ENCODE measurements around the gene EIF4EBP2.
A peak's percentile ranks its signal among the peaks of the same experiment; 100 is the strongest.

EIF4EBP2 gene

DNA sequence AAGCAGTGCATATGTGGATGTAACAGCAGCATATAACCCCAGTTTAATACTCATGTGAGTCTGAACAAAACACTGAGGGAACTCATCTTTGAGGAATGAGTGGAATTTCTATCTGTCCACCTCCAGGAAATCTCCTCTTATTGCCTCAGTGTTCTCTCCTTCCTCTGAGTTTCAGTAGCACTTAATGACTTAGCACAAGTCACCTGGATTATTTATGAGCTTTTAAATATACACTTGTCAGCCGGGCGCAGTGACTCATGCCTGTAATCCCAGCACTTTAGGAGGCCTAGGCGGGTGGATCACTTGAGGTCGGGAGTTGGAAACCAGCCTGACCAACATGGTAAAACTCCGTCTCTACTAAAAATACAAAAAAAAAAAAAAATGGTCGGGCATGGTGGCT is 25.8 kb upstream of the EIF4EBP2 start:
- DNase-seq (ENCODE audit: low read depth), result peak; percentile 99

DNA sequence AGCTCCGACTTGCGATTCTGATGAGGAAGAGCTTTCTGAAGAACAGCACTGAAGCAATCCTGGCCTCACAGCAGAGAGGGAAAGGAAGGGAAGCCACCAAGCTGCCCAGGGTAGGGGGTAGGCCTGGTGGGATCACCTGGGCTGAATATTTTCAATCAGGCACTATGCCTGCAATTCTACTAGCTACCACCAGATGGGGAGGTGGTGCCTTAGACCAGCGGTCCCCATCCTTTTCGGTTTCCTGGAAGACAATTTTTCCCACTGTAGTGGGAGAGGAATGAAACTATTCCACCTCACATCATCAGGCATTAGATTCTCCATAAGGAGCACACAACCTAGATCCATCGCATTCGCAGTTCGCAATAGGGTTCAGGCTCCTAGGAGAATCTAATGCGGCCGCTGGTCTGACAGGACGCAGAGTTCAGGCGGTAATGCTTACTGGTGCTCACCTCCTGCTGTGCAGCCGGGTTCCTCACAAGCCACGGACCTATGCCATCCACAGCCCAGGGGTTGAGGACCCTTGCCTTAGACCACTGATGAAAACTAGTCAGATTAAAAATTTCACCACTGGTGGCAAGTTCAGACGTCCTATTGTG is 24.3 kb upstream of the EIF4EBP2 start:
- peak; percentile 23 for DNase-seq (ENCODE audit: low read depth)

DNA sequence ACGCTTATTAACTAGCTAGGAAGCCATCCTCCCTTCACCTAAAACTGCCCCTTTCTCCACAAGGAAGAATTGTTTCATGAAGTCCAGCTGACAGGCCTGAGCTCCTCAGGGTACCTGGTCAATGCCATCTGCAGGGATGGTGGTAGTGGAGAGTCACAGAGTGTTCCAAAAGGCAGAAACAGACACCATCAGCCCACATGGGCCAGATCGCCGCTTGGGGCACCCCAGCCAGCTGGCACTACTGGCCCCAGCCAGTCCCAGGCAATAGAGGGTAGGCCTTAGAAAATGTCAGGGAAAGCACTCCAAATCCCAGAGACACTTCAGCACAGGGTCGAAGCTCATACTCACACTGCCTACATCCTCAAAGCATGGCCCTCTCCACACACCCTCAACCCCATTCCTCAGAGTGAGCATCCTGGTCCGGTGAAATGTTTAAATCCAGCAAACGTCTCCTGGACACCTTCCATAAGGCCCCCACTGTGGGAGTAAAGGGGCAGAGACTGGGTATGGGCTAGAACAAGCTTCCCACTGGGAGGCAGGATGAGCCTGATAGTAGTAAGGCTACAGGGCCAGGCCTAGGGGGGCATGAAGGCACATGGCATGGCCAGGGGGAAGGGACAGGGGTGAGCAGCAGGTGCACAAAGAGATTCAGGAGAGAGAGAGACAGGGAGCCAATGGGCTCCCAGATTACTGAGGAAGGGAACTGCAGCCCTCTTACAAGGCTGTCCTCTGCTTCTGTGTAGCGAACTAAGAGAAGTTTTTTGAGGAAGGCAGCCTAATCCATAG is 23.4 kb upstream of the EIF4EBP2 start:
- no peak for DNase-seq (ENCODE audit: low read depth)

DNA sequence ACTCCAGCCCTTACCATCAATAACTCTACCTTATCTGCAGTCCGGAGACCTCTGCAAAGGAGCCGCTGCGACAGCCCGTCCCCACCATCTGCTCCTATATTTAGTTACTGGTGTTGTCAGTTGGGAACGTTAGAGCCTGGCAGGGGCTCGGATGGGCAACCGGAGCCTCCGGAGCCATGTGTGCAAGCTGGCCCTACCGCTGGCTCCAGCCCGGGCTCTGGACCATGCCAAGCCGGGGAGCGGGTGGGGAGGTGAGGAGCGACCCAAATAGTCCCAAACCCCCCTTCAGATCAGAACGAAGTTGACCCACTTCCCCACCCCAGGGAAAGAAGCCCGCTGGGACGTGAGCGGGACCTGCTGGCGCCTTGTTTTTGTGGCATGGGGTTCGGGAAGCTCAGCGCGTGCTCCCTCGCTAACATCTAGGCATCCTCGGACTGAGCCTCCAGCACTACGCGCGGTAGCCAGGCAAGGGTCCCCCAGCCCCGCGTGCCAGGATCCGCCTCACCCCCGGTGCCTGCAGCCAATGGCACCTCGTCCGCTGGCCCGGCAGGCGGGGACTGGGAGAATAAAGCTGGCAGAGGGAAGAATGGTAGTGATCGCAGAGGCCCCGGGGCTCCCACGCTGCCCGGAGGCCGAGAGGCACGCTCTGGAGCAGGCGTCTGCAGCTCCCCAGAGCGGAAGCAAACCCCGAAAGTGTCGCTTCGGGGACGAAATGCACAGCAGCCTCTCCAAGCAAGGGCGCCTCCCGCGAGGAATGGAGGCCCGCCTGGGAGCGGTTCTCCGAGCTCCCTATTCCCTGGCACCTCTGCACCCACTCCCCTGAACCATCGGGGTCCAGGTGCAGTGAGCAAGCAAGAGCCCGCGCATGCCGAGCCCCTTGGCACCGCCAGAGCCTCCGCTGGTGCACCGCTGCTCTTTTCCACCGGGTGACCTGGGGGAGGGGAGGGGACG is 22.2 kb upstream of the EIF4EBP2 start:
- no peak for DNase-seq (ENCODE audit: low read depth)

DNA sequence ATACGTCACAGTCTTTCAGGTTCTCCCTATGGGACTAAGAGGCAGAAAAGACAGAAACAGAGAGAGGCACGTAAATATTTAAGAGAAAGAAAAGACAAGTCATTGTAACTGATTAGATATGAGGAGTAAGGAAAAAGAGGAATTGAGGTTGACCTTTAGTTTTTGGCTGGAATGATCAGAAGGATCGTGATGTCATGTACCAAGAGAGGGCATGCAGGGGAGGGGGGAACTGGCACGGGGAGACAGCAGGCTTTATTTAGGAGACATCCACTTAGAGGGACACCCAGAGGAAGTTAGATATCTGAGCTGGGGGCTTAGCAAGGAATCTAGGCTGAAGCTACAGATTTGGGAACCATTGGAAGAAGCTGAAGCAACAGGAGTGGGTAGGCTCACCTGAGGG is 12.3 kb upstream of the EIF4EBP2 start:
- DNase-seq (ENCODE audit: low read depth), result no peak

DNA sequence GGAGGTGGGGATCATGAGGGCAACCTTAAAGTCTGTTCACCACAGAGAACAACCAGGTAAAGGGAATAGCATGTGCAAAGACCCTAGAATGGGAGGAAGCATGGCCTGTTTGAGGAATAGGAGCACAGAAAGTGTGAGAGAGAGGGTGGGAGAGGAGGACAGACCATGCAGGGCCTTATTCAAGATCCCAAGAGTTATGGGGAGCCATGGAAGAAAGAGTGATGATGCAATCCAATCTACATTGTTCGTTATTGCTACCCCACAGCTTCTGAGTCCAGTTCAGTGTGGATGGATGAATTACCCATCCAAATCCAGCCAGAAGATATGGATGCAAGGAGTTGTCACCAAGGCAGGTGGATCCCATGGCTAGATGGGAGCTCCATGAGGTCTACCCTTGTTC is 7.8 kb upstream of the EIF4EBP2 start:
- DNase-seq (ENCODE audit: low read depth), result no peak

DNA sequence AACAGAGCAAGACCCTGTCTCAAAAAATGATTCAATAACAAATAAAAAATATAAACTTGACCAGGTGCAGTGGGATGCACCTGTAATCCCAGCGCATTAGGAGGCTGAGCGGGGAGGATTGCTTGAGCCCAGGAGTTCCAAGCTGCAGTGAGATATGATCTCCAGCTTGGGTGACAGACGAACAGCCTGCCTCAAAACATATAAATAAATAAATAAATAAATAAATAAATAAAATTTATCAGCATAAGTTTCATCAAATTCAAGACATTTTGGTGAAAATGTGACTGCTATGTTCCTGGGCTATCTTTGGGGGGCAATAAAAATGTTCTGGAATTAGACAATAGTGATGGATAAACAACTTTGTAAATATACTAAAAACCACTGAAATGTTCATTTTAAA is 4.8 kb upstream of the EIF4EBP2 start:
- no peak for DNase-seq (ENCODE audit: low read depth)

DNA sequence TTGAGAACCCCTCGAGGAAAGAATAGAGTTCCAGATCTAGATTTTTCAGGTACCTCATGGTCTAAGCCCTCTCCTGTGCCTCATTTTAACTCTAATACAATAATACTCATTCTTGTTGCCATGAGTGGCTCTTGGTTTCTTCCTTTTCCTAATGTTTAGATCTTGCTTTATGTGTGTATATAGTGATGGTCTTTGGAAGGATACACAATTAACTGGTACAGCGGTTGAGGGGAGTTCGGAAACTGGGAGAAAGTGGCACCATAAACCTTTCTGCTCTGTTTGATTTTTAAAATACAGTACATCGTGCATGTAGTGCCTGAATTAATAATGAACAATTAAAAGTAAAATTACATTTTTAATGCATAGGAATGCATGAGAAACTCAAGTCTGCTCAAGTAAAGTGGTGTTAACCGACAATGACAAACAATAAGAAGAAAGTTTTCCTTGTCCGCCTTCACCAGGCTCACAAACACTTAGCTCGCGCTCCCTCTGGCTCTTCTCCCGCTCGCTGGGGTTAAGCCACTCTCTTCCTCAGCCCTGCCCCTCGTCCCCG is 386 bp upstream of the EIF4EBP2 start:
- DNase-seq (ENCODE audit: low read depth), result no peak

DNA sequence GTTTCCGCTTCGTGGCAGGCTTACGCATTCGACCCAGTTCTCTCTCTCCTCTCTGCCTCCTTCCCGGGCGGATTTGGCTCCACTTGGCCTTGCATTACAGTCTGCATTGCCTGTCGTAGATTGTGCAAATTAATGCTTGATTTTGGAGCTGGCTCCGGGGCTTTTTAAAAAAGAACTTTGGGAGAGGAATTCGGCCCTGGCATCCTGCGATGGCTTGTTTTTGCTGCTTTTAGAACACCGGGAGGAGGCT is 767 bp downstream of the EIF4EBP2 start:
- DNase-seq (ENCODE audit: low read depth), result no peak

DNA sequence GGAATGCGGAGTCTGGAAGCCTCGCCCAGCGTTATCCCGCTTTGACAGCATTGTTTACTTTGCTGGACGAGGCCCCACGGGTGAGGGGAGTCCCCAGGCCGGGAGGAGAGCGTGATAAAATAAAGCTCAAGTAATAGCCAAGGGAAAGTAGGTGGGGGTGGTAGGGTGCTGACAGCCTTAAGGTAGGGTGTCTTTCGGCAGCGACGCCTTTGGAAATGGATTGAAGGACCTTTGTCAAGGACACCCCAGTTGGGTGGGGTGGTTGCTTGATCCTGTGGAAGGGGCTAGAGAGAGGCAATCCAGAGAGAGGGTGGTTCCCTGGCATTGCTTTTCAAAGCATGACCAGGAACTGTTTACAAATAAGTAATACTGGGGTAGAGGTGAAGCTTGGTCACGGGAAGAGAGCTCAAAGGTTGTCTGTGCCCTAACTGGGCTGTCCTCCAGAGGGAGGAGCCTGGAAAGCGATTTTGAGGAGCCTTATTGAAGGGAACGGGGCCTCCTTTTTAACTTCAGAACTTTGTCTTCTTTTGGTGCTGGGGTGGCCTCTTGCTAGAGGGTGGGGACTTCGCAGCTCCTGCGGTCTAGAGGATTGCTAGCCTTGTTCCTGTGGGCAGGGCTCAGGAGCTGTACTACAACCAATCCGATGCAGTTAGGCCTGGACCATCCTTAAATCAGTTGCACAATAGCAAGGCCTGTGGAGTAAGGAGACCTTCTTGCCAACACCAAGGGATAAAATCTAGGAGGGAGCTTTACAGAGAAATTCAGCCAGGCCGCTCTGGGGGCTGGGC is 1.3 kb downstream of the EIF4EBP2 start:
- DNase-seq (ENCODE audit: low read depth), result peak; percentile 99

DNA sequence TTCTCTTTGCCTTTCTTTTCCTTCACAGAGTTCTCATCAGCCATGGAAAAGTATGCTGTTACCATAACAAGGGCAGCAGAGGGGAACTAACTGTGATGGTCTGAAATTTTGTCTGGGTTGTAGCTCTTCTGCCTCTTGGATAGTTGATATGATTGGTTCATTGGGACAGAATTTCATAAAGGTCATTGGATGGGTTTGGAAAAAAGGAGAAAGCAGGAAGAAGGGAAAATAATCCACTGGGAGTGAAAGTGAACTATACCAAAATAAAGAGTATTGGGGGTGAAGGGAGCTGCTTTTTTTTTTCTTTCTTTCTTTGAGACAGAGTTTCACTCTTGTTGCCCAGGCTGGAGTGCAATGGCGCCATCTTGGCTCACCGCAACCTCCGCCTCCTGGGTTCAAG is 5.8 kb downstream of the EIF4EBP2 start:
- DNase-seq (ENCODE audit: low read depth), result no peak

DNA sequence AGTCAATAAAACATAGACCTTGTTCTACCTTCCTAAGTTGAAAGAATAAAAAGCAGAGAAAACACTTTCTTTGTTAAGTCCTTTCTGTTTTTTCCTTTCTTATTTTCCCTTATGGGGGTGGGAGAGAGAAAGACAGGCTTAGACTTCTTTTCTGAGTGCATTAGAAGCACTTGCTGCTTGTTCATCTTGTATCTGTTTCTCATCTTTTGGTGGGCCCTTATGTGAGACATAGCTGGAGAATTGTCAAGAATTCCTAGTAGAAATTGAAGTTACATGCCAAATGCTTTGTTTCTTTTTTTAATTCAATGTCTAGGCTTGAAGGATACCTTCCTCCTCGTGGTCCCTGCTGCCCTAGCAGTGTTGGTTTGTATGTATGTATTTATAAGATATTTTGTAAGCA is 6.7 kb downstream of the EIF4EBP2 start:
- DNase-seq (ENCODE audit: low read depth), result no peak

DNA sequence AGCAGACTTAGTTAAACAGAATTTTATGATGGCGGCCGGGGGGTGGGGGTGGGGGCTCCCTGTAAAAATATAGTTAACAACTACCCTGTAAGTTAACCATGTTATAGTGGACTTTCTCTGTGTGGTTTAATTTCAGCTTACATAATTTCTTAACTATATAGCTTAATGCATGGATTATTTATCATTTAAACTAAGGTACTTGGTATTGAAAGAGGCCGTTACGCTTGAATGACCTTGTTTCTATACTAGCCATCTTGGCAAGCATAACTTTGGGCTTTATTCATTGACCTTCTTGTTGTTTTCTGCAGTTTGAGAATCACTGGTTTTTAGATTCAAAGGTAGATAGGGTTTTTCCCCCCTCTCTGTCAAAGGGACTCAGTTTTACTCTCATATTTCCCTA is 8.4 kb downstream of the EIF4EBP2 start:
- no peak for DNase-seq (ENCODE audit: low read depth)

DNA sequence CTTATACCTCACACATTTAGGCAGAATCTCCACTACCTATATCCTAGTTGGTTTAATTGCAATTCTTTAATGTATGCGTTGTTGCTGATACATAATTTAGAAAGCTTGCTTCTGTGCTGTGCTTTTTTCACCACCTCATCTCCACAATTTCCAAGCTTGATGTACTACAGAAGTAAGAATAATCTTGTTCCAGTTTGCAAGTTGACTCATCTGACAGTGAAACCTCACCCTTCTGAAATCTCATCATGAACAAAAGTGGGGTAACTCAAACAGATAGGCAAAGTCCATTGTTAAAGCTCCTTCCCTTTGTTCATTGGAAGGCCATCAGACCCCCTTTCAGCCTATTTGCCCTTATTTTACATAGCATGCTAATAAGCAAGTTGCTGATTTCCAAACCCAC is 13.6 kb downstream of the EIF4EBP2 start:
- DNase-seq (ENCODE audit: low read depth), result peak; percentile 78

DNA sequence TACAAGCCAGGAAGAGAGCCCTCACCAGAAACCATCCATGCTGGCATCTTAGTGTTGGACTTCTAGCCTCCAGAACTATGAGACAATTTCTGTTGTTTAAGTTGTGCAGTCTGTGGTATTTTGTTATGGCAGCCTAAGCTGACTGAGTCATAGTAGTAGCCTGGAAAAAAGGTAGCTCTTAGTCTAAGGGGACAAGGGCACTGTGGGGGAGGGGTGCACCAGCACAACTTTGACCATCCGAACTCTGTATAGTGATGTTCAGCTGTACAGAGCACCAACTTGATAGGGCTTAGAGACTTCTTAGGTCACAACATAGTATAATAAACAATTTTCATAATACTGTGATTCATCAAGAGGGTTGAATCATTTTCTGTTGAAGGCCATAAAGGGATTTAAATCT is 14.3 kb downstream of the EIF4EBP2 start:
- peak; percentile 92 for DNase-seq (ENCODE audit: low read depth)

DNA sequence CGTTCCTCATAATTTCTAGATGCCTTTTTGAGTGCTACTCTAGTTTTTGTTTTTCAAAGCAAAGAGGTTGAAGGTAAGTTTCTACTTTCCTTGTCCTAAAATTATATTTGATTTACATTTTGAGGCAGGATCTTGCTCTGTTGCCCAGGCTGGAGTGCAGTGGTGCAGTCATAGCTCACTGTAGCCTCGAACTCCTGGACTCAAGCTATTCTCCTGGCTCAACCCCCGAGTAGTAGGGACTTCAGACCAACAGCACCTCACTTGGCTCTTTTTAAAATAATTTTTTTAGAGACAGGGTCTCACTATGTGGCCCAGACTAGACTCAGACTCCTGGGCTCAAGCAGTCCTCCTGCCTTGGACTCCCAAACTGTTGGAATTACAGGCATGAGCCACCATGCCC is 14.8 kb downstream of the EIF4EBP2 start:
- DNase-seq (ENCODE audit: low read depth), result no peak

DNA sequence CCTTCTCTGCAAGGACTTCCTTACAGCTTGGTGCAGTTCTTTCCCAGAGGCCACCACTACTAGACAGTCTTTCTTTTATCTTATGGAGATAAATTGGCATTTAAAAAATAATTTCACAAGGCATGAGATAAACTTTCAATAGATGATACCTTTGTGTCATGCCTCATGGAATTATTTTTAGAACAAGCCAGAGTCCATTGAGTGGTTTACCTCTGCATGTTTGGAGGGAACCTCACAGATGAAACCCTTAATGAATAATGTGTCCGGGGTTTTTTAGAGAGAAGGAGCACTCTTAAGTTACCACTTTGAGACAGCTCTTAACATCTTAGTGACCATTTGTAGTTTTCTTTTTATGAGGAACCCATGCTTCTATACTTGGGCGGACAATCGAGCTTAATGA is 20.4 kb downstream of the EIF4EBP2 start:
- no peak for DNase-seq (ENCODE audit: low read depth)

DNA sequence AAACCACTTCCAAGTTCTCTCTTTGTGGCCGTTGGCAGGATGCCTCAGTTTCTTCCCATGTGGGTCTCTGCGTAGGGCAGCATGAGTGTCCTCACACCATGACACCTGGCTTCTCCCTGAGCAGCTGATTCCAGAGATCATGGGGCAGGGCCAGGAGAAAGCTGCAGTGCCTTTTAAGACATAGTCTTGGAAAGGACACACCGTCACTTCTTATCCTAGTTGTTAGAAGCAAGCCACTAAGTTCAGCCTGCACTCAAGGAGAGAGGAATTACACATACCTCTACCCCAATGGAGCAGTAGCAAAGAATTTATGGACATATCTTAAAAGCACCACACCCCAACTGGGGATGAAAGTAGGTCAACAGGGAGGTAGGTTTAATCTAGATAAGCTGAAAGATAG is 21.2 kb downstream of the EIF4EBP2 start:
- DNase-seq (ENCODE audit: low read depth), result no peak

DNA sequence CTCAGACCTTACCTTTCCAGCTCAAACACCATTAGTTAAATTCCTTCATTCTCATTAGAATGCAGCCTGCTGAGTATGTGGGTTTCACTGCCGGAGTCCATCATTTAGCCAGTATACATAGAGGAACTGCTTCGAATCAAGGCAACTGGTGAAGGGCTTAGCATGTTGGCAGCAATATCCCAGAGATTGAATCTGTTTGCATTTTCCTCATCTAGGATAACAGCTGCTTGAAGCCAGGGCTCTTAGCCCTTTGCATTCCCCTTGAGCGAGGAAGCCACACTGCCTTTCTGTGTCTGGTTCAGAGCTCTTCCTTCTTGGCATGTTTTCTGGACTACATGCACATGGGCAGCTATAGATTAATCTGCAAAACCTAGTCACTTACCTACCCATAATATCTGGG is 22.9 kb downstream of the EIF4EBP2 start:
- DNase-seq (ENCODE audit: low read depth), result no peak

DNA sequence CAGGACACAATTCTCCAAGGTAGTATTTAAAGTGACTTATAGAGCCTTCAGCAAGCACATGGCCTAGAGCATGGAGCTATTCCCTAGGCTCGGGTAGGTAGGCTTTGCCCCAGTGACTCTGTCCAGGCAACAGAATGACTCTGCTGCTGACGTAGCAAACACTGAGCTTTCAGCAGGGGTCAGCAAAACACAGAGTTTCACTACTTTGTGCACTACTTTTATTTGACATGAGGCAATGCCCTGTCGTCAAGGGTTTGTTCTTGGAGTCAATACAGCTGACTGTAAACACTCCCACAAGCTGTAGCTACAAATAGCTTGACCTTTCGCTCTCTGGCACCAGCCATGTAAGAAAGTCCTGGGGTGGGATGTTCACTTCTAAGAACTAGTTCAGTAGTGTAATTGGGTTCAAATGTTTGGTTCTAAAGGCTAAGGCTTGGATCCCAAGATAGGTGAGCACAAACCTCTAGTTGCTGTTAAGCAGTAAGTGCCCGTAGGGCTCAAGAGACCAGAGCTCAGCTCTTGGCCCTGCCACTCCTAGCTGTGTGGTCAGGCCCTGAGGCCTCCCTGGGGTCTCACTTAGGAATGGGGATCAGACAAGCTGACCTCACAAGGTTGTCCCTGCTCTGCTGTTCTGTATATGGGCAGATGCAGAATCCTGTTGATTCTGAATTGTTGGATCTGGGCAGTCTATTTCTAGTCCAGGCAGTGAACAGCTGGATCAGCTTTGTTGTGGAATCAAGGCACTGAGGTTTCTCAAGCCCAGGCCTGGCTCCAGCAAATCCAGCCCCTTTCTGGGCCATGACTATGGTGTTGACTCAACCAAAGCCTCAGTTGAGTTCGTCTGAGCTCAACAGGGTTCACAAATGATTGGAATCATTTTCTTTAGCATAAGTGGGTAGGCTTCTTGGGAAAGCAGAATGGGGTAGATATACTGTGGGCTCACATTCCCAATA is 26.8 kb downstream of the EIF4EBP2 start:
- DNase-seq (ENCODE audit: low read depth), result peak; percentile 90

DNA sequence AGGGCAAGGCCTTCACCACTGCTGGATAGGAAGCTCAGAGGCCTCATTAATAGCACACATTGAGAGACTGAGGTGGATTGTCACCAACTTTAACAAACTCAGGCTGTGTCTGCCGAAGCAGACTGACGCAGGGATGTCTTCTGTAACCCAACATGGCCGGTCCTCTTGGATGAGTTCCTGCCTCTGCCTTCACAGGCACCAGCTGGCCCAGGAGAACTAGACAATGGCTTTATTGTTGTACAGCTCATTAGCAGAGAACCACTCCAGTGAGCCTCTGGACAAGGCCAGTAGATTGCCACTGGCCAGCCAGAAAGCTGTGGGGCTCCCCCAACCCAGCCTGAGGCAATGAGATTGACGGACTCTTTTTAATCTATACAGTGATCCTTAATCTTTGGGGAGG is 28.2 kb downstream of the EIF4EBP2 start:
- DNase-seq (ENCODE audit: low read depth), result no peak
